H7 (cell line): ENCODE measurements around the gene KBTBD8. TPM values are rescaled to one million over a fixed set of nuclear protein-coding genes. Genes with fewer than 3 reads are reported as not detected.

Source experiments
- DNase-seq: peaks from one replicate; pipeline ENCODE4 v3.0.0; 2012
- H3K27me3 ChIP-seq: 2 replicates; pipeline ENCODE4 v1.6.0; 2011; ENCODE audit warnings: mild to moderate bottlenecking, low read length; ENCODE audit not compliant: control insufficient read depth, insufficient read depth
- H3K36me3 ChIP-seq: replicated peaks from 2 replicates; pipeline ENCODE4 v1.5.1; 2011; ENCODE audit warnings: low read length; ENCODE audit not compliant: control insufficient read depth, insufficient read depth
- H3K4me3 ChIP-seq: 2 replicates; pipeline ENCODE4 v1.5.1; 2011; ENCODE audit warnings: low read depth, mild to moderate bottlenecking, control low read depth, low read length, moderate library complexity; ENCODE audit not compliant: insufficient read depth
- total RNA-seq: library from RNA; depleted of rRNA; stranded (reverse); fragments of >200 nt; shearing (Covaris generic); gene quantifications from 2 replicates; pipeline ENCODE4 v1.2.3, GENCODE V29; 2014

KBTBD8 gene
- total RNA-seq, 1 experiment from 2014 or later, result 11.8 TPM

DNA sequence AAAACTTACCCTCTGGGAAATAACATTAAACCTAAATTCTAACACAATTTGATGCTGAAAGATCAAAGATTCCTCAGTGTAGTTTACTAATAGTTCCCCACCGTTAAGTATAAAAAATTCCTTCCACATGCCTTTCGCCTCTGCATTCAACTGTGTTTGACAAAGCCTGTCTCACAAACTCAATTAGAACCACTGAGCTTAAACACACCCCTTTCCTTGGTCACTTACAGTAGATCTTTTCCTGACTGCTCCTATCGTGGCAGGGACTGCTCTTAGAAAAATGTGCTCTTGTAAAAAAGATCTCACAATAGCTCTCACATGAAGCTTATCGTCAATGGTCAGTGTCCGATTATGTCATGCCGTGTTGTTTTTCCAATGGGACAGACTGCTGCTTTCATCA is 8.9 kb upstream of the KBTBD8 start:
- Histone ChIP-seq H3K36me3 (no peaks in the 10 kb centered on the region), H3K4me3 (no peak overlapping the region), H3K27me3 (no peaks in the 10 kb centered on the region)
- no peak for DNase-seq

DNA sequence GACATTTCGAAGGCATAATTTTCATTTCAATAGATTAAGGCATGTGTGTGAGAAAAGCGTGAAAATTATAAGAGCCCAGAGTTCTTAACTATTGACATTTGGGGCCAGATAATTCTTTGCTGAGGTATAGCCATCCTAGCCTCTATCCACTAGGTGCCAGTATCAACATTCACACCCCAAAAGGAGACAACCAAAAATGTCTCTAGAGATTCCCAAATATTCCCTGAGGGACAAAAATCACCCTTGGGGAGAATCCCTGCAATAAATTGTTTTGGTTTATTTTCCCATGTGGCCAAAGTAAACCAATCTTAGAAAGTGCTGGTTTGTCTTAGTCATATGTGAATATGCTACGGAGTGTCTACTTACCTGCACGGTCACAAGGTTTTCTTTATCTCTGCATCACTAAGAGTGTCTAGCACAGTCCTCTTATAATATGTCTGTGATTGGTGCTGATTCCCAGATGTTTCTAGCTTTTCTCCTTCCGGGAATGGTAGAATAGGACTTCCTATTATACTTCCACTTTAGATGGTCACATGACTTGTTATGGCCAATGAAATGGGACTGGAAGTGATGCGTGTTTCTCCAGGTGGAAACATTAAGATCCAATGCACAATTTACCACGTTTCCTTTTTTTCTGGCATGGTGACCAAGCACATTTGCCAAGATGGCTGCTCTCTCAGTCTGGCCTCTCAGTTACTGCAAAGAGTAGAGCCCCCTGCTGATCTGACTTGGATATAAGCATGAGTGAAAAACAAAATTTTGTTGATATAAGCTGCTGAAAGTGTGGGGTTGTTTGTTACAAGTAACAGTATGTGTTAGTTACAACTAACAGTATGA is 8.0 kb upstream of the KBTBD8 start:
- no peak for DNase-seq
- Histone ChIP-seq H3K27me3 (no peaks in the 10 kb centered on the region), H3K36me3 (no peaks in the 10 kb centered on the region), H3K4me3 (no peak overlapping the region)

DNA sequence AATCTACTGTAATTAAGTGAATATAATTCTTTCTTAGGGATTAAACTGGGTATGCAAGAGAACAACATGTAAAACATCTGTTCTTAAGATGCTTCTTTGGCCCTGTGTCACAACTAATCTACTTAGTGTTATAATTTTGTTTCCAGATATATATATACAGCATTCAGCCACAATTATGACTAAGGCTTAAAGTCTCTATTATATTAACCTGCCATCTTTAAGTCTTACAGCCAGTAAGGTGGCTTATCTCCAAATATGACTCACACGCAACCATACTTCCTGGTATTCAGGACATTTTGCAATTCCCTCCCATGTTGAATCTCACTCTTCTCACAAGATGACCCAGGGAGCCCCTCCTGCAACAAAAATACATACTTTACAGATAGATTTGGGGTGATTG is 6.6 kb upstream of the KBTBD8 start:
- Histone ChIP-seq H3K4me3 (no peak overlapping the region), H3K27me3 (no peaks in the 10 kb centered on the region), H3K36me3 (no peaks in the 10 kb centered on the region)
- no peak for DNase-seq

DNA sequence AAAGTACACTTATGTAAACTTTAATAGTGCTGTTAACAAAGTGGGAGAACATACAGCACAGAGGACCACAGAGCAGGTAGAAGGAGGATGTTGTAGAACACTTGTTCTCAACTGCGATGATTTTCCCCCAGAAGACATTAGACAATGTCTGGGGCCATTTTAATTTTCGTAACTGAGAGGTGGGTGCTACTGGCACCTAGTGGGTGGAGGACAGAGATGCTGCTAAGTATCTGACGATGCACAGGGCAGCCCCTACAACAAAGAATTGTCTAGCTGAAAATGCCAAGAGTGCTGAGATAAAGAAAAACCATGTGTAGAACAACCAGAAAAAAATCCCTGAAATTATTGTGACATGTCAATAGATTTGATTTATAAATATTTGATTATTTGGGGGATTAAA is 5.0 kb upstream of the KBTBD8 start:
- no peak for DNase-seq
- Histone ChIP-seq H3K36me3 (no peaks in the 10 kb centered on the region), H3K4me3 (no peak overlapping the region), H3K27me3 (no peaks in the 10 kb centered on the region)

DNA sequence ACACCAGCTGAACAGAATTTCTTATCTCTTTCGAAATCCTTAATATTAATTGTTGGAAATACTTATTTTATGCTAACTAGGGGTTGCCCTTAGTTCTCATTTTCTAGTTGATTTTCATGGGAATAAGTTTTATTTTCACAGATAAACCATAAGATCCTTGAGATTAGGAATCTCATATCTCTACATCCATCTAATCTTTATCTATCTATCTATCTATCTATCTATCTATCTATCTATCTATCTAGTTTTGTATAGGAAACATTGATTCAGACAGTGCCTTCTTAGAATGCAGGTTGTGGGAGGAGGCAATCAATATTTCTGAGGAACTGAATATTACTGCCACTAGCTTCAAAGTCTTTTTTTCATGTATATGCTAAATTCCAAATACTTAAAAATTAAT is 3.5 kb upstream of the KBTBD8 start:
- no peak for DNase-seq
- no peak overlapping the region for H3K4me3 ChIP-seq

DNA sequence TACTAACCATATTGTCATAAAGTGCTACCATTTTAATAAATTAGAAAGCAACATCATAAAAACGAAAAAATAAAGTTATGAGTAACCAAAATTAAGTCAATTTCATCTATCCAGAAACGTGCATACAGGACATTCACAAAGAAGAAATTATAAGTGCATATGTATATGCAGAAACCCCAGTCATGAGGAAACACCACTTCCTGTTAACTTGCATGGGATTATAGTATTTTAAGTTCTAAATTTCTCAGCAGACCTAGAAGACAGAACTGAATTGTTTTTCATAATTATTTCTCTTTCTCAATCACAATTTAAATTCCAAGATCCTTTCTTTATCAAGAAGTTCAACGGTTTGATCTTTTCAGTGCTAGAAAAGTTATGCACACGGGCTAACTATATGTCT is 1.4 kb upstream of the KBTBD8 start:
- no peak for DNase-seq
- H3K36me3 ChIP-seq, result no peaks in the 10 kb centered on the region

More for the DNA sequence above, 3.5 kb upstream of the KBTBD8 start:
- Histone ChIP-seq H3K27me3 (peaks cover 4% of the 10 kb centered on the region), H3K36me3 (no peaks in the 10 kb centered on the region)

DNA sequence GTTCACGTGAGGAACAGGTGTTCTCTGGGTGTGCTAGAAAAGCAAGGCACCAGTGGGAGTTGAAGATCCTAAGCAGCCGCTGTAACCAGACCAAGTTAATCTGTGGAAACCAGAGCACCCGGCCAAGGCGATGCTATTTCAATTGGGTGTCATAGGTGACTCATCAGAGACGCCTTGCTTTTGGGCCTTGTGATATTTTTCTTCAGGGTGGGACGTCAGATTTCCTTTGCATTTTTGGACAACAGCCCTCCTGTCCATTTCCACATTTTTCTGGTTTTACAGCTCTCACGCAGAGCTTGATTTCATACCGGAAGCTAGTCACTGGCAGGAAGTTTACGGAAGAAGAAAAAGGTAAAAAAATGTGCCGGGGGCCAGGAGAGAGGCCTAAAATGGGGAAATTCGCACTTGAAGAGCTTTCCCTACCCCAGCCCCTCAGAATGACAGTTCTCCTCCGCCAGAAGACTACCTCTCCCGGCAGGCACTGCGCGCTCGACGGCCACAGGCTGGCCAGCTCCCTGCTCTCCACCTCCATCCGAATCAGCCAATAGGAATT is 471 bp upstream of the KBTBD8 start:
- H3K36me3 ChIP-seq, result no peaks in the 10 kb centered on the region
- no peak overlapping the region for H3K4me3 ChIP-seq
- peaks cover 4% of the 10 kb centered on the region for H3K27me3 ChIP-seq
- DNase-seq, result no peak

More for the DNA sequence above, 1.4 kb upstream of the KBTBD8 start:
- Histone ChIP-seq H3K4me3 (no peak overlapping the region), H3K27me3 (peaks cover 4% of the 10 kb centered on the region)

DNA sequence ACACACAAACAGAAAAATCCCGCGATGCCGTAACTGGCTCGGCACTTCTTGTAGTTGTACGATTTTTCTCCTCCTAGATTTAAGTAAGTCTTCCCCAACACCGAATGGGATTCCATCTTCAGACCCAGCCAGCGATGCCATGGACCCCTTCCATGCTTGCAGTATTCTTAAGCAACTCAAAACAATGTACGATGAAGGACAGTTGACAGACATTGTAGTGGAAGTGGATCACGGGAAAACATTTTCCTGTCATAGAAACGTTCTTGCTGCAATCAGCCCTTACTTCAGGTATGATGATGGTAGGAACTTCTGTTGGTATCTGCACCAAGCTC is 763 bp downstream of the KBTBD8 start:
- Histone ChIP-seq H3K36me3 (peaks cover 2% of the 10 kb centered on the region), H3K4me3 (peak overlapping the region; percentile 84), H3K27me3 (peaks cover 4% of the 10 kb centered on the region)
- no peak for DNase-seq

DNA sequence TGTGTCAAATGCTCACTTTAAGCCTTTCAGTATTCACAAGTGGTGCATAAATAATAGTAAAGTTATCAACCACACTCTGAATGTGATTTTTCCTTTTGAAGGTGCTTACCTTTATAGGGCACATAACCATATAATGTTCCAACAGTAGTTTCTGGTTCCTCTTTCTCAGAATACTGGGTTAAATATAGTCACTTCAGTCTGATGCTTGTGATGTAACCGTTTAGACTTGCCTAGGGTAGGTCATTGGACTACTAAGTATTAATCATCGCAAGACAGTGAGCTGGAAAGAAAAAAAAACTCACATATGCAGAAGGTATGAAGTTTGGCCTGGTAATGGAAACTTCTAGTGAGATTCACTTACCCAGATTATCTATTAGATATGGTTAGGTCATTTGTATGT is 1.9 kb downstream of the KBTBD8 start:
- DNase-seq, result no peak
- Histone ChIP-seq H3K36me3 (peaks cover 2% of the 10 kb centered on the region), H3K27me3 (peaks cover 4% of the 10 kb centered on the region), H3K4me3 (no peak overlapping the region)

DNA sequence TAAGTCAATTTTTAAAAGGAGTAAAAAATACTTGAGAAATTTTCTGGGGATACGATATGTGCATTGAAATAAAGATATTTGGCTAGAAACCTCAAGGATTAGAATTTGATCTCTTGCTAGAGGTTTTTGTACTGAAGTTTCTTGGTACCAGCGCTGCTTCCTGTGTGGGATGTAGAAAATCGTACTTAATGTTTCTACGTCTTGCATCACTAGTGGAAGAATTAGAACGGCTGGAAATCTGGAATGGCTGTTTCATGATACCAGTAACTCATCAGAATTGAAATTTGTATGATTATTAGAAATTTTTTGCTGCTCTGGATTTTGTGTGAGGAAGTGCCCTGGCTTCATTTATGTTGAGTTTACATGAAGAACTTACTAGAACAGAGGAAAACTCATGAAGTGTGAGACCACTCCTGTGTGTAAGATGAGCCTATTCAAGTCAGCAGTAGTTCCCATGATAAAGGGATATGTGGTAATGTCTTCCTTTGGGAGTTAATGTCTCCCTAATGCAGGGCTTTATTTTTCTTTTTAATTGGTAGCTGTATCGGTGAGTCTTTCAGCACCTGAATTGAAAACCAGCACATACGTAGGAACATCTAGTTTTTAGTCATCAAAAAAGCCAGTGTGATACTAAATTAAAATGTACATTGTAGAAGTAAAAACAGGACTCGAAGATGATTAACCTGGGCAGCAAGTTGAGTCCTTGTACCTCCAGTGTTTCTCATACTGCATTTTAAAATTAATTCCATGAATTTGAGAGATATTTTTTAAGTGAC is 3.2 kb downstream of the KBTBD8 start:
- peaks cover 2% of the 10 kb centered on the region for H3K36me3 ChIP-seq
- H3K27me3 ChIP-seq, result peaks cover 4% of the 10 kb centered on the region
- no peak overlapping the region for H3K4me3 ChIP-seq
- no peak for DNase-seq

DNA sequence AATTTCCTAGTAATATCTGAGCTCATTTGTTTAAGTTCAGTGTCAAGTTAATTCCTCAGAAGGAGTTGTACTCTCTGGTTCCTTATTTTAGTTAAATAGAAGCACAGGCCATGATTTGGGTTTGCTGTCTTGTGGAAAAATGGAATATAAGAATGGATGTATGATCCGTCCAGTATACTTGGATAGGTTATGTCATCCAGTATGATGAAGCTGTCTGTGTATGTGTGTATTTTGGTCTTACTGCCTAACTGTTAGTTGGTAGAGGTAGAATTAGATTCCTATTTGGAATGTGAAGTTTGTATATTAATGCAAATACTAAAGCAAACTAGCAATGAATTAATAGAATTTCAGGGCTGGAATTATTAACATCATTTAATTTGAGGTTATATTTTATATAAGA is 7.9 kb downstream of the KBTBD8 start:
- Histone ChIP-seq H3K4me3 (no peak overlapping the region), H3K27me3 (no peaks in the 10 kb centered on the region), H3K36me3 (peaks cover 2% of the 10 kb centered on the region)
- DNase-seq, result no peak

DNA sequence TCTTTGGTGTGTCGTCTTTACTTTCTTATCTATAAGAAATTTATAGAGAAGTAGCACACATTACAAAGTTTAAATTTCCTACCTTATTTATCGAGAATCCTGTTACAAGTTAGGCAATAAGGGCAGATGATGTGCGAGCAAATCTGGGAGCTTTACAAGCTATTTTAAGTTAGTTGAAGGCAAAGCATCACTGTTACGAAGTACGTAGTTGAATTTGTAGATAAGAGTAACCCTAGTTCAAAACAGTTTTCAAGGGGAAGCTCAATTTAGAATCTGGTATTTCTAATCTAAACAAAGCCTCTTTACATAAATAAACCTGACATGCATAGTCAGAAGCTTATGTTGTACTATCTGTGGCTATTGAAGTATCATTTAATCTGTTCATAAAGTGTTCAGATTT is 8.4 kb downstream of the KBTBD8 start:
- Histone ChIP-seq H3K27me3 (no peaks in the 10 kb centered on the region), H3K36me3 (peaks cover 2% of the 10 kb centered on the region), H3K4me3 (no peak overlapping the region)
- DNase-seq, result no peak

DNA sequence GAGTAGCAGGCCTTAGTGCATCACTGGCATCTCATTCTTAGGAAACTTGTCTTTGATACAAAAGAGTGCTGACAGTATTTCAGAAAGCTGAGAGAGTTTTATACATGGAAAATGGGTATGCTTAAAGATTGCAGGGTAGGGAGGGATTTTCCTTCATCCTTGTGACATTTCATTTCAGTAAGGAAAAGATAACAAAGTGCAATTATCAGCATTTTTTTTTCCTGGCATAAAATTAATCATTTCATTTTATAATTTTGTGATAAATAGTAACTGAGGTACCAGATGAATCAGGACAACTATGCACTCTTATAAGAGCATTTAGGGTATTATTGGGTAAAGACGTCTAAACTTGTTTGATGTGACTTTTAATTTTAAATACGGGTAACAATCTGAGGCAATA is 10.3 kb downstream of the KBTBD8 start:
- no peak for DNase-seq
- H3K4me3 ChIP-seq, result no peak overlapping the region
- peaks cover 2% of the 10 kb centered on the region for H3K36me3 ChIP-seq
- no peaks in the 10 kb centered on the region for H3K27me3 ChIP-seq

DNA sequence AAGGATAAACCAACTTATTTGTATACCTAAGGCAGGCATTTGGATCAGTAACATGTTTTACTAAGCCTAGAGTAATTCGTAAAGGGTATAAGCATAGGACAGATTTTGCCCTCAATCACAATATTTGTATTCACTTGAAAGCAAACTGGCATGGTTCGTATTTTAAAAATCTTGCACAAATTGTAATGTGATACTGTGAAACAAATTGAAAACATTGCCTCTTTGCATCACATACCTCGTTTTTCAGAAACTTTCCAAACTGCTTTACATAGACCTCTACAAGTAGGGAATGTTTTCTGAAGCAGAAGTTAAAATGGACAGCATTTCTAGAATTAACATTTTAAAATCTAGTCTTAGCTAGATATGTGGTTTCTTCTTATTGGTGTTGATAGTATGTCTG is 11.6 kb downstream of the KBTBD8 start:
- Histone ChIP-seq H3K27me3 (no peaks in the 10 kb centered on the region), H3K36me3 (no peaks in the 10 kb centered on the region), H3K4me3 (no peak overlapping the region)
- no peak for DNase-seq
